ENCODE data around the gene MAGI1. TPM values are rescaled to one million over a fixed set of nuclear protein-coding genes. Genes with fewer than 3 reads are reported as not detected.

The MAGI1 gene
- total RNA-seq, 2 donors from 2014 or later = 38.6 to 45.1 TPM

DNA sequence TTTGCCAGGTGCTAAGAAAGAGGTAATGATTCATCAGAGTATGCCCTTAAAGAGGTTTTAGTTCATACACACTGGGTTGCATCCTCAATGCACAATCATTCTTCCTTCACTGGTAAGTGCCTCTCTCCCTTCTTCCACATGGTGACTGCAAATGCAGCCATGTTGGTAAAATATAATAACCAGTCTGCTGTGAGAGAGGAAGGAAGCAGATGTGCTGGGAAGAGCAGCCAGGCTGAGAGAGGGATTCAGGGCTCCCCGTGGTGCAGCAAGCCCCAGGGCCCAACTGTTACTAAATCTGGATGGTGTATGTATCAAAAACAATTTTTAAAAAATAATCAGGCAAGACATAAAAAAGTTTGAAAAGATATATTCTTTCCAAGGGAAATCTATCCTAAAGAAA is 498.1 kb downstream of the MAGI1 start:
- 38% methylated on average over 1 of the region's 1 CpG; no CpG with 5 or more reads in 1 of the 2 experiments for WGBS, 2 experiments (ENCODE audit: insufficient coverage in 1 of 2, insufficient read length in 1 of 2)
- Histone ChIP-seq H3K27ac (ENCODE audit: low read depth, low read length) (peak overlapping the region; percentile 26), H3K4me1 (ENCODE audit: control insufficient read depth, insufficient read depth, low read length) (no peaks in the 10 kb centered on the region), H3K9ac (ENCODE audit: extremely low read depth, low read length, poor library complexity, severe bottlenecking) (no peak overlapping the region), H3K4me3 (ENCODE audit: low read length) (no peak overlapping the region), H3K9me3 (ENCODE audit: control insufficient read depth, low read length) (no peaks in the 10 kb centered on the region), H3K36me3 (ENCODE audit: control insufficient read depth, insufficient read depth, low read length) (no peaks in the 10 kb centered on the region), H3K27me3 (ENCODE audit: control insufficient read depth, insufficient read depth, low read length, poor library complexity, severe bottlenecking) (no peaks in the 10 kb centered on the region)
- H3K9me3 Mint-ChIP-seq = peaks cover 9% of the 10 kb centered on the region
- TF ChIP-seq, protein P1, sequence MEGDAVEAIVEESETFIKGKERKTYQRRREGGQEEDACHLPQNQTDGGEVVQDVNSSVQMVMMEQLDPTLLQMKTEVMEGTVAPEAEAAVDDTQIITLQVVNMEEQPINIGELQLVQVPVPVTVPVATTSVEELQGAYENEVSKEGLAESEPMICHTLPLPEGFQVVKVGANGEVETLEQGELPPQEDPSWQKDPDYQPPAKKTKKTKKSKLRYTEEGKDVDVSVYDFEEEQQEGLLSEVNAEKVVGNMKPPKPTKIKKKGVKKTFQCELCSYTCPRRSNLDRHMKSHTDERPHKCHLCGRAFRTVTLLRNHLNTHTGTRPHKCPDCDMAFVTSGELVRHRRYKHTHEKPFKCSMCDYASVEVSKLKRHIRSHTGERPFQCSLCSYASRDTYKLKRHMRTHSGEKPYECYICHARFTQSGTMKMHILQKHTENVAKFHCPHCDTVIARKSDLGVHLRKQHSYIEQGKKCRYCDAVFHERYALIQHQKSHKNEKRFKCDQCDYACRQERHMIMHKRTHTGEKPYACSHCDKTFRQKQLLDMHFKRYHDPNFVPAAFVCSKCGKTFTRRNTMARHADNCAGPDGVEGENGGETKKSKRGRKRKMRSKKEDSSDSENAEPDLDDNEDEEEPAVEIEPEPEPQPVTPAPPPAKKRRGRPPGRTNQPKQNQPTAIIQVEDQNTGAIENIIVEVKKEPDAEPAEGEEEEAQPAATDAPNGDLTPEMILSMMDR (conservative IDR thresholded peaks at IDR 0.05) = no peak
- H3K27me3 Mint-ChIP-seq (ENCODE audit: insufficient read depth) = peaks cover 2% of the 10 kb centered on the region
- DNase-seq = no peak
- H3K36me3 Mint-ChIP-seq (ENCODE audit: low read depth) = peaks cover 1% of the 10 kb centered on the region
- H3K27ac Mint-ChIP-seq = no peak overlapping the region
- peaks cover 7% of the 10 kb centered on the region for H3K4me1 Mint-ChIP-seq
- H3K4me3 Mint-ChIP-seq = no peak overlapping the region

GRCh38 chr3:65539616-65540015 is 499.1 kb downstream of the MAGI1 start:
- DNase-seq = peak; percentile 62
- Histone ChIP-seq H3K4me3 (ENCODE audit: low read length) (no peak overlapping the region), H3K9me3 (ENCODE audit: control insufficient read depth, low read length) (no peaks in the 10 kb centered on the region), H3K36me3 (ENCODE audit: control insufficient read depth, insufficient read depth, low read length) (no peaks in the 10 kb centered on the region), H3K27ac (ENCODE audit: low read depth, low read length) (peak overlapping the region; percentile 83), H3K4me1 (ENCODE audit: control insufficient read depth, insufficient read depth, low read length) (no peaks in the 10 kb centered on the region), H3K9ac (ENCODE audit: extremely low read depth, low read length, poor library complexity, severe bottlenecking) (no peak overlapping the region), H3K27me3 (ENCODE audit: control insufficient read depth, insufficient read depth, low read length, poor library complexity, severe bottlenecking) (no peaks in the 10 kb centered on the region)
- Mint-ChIP-seq H3K4me3 (no peak overlapping the region), H3K36me3 (ENCODE audit: low read depth) (peaks cover 1% of the 10 kb centered on the region), H3K4me1 (peaks cover 7% of the 10 kb centered on the region), H3K9me3 (peaks cover 9% of the 10 kb centered on the region), H3K27me3 (ENCODE audit: insufficient read depth) (peaks cover 2% of the 10 kb centered on the region), H3K27ac (no peak overlapping the region)
- WGBS, 2 experiments (ENCODE audit: insufficient coverage in 1 of 2, insufficient read length in 1 of 2) = 0 to 24% methylated on average over 1 of the region's 1 CpG
- TF ChIP-seq, protein P1 (conservative IDR thresholded peaks at IDR 0.05) = no peak

DNA sequence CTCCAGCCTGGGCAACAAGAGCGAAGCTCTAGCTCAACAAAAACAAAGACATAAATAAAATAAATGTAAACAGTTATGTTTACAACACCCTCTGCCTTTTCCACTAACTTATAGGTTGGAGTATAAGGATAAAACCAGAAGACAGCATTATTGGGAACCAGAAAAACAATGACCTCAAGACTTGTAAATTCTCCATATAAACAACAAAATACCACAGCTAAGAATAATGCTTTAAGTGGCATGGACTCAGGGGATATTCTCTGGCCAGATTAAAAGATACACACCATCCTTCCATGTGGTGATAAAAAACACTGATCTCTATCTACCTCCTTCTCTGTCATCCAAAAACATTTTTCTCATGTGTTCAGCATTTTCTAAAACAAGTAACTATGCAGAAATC is 500.6 kb downstream of the MAGI1 start:
- Histone ChIP-seq H3K4me3 (ENCODE audit: low read length) (no peak overlapping the region), H3K9ac (ENCODE audit: extremely low read depth, low read length, poor library complexity, severe bottlenecking) (no peak overlapping the region), H3K9me3 (ENCODE audit: control insufficient read depth, low read length) (no peaks in the 10 kb centered on the region), H3K4me1 (ENCODE audit: control insufficient read depth, insufficient read depth, low read length) (no peaks in the 10 kb centered on the region), H3K27me3 (ENCODE audit: control insufficient read depth, insufficient read depth, low read length, poor library complexity, severe bottlenecking) (no peaks in the 10 kb centered on the region), H3K27ac (ENCODE audit: low read depth, low read length) (no peak overlapping the region), H3K36me3 (ENCODE audit: control insufficient read depth, insufficient read depth, low read length) (no peaks in the 10 kb centered on the region)
- Mint-ChIP-seq H3K4me3 (no peak overlapping the region), H3K36me3 (ENCODE audit: low read depth) (peaks cover 1% of the 10 kb centered on the region), H3K4me1 (peaks cover 7% of the 10 kb centered on the region), H3K9me3 (peaks cover 8% of the 10 kb centered on the region), H3K27me3 (ENCODE audit: insufficient read depth) (peaks cover 2% of the 10 kb centered on the region), H3K27ac (no peak overlapping the region)
- TF ChIP-seq, protein P1 (conservative IDR thresholded peaks at IDR 0.05) = no peak
- WGBS, 2 experiments (ENCODE audit: insufficient coverage in 1 of 2, insufficient read length in 1 of 2) = 100% methylated on average over 1 of the region's 1 CpG; no CpG with 5 or more reads in 1 of the 2 experiments
- no peak for DNase-seq
